Measurements from ENCODE around the gene PNCK.

DNA sequence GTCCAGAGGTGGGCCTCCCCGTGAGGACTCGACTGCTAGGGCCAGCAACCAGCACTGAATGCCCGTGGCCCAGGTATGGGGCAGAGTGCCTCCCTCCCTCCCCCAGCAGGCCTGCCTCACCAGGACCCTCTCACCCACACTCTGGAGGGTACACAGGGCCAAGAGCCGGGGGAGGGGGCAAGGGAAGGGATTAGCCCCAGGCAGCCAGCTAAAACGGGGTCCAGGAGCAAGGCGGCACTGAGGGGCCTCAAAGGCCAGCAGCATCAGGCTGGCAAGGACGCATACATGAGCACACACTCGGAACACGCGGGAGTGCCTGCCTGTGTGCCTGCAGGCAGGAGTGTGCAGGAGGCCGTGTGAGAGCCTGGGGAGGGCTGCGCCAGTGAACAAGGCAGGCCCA, 44.9 kb downstream of the PNCK start:
- TF ChIP-seq, protein P1, sequence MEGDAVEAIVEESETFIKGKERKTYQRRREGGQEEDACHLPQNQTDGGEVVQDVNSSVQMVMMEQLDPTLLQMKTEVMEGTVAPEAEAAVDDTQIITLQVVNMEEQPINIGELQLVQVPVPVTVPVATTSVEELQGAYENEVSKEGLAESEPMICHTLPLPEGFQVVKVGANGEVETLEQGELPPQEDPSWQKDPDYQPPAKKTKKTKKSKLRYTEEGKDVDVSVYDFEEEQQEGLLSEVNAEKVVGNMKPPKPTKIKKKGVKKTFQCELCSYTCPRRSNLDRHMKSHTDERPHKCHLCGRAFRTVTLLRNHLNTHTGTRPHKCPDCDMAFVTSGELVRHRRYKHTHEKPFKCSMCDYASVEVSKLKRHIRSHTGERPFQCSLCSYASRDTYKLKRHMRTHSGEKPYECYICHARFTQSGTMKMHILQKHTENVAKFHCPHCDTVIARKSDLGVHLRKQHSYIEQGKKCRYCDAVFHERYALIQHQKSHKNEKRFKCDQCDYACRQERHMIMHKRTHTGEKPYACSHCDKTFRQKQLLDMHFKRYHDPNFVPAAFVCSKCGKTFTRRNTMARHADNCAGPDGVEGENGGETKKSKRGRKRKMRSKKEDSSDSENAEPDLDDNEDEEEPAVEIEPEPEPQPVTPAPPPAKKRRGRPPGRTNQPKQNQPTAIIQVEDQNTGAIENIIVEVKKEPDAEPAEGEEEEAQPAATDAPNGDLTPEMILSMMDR (IDR thresholded peaks at IDR 0.05): no peak
- TF ChIP-seq POLR2AphosphoS5 (IDR thresholded peaks at IDR 0.05) (no peak), POLR2A (IDR thresholded peaks at IDR 0.05) (no peak)

Measured in breast epithelium (tissue), 3 donors.